Activated CD4-positive, alpha-beta memory T cell treated with anti-CD3 and anti-CD28 coated beads, Interleukin-2, amount 10 ng/mL, durations not matched to agents 7 days and 5 days (primary cell): ENCODE measurements around the gene SLCO2A1. TPM values are rescaled to one million over a fixed set of nuclear protein-coding genes. Genes with fewer than 3 reads are reported as not detected.

Source experiments
- CTCF ChIA-PET: fragments of 350-600 bp; sonication (Branson Sonifier 250); formaldehyde crosslinking; loops from one replicate; lab custom pipeline; 2021; ENCODE audit warnings: antibody characterized with exemption, inconsistent platforms; lab: Charles Lee
- POLR2A ChIA-PET: fragments of 350-600 bp; sonication (Branson Sonifier 250); formaldehyde crosslinking; loops from one replicate; lab custom pipeline; 2021; ENCODE audit warnings: antibody characterized with exemption; lab: Charles Lee
- DNase-seq: peaks from one replicate; pipeline ENCODE4 v3.0.0-alpha.2; 2020
- H3K27ac Mint-ChIP-seq: one replicate; pipeline ENCODE4 v1.8.0; 2021; ENCODE audit warnings: mild to moderate bottlenecking, mixed read lengths
- H3K27me3 Mint-ChIP-seq: one replicate; pipeline ENCODE4 v1.8.0; 2021; ENCODE audit warnings: mixed read lengths
- H3K36me3 Mint-ChIP-seq: one replicate; pipeline ENCODE4 v1.8.0; 2021; ENCODE audit warnings: low read depth, mixed read lengths
- H3K4me1 Mint-ChIP-seq: one replicate; pipeline ENCODE4 v1.8.0; 2021; ENCODE audit warnings: mixed read lengths
- H3K4me3 Mint-ChIP-seq: one replicate; pipeline ENCODE4 v1.8.0; 2021; ENCODE audit warnings: mild to moderate bottlenecking, mixed read lengths
- H3K9me3 Mint-ChIP-seq: one replicate; pipeline ENCODE4 v1.8.0; 2021; ENCODE audit warnings: mixed read lengths
- total RNA-seq, 2 experiments: library from RNA; stranded (reverse); gene quantifications; one replicate each; pipeline ENCODE4 v1.2.3, GENCODE V29; 2021

SLCO2A1 gene
- total RNA-seq, 2 experiments from 2014 or later = not detected

GRCh38 chr3:133928903-133929607 lies 100.7 kb downstream of the SLCO2A1 start:
- Mint-ChIP-seq H3K27ac (no peak overlapping the region), H3K27me3 (peaks cover 27% of the 10 kb centered on the region), H3K36me3 (no peaks in the 10 kb centered on the region), H3K9me3 (no peaks in the 10 kb centered on the region), H3K4me3 (no peak overlapping the region), H3K4me1 (peaks cover 9% of the 10 kb centered on the region)
- ChIA-PET CTCF (interaction anchor here (1.1 to 2.1 kb wide), 4 partner anchors 109 to 283 kb away, joined by 3 to 8 read pairs (median 6); no protein-coding TSS in a partner anchor), POLR2A (no interaction called here)
- DNase-seq = no peak

DNA sequence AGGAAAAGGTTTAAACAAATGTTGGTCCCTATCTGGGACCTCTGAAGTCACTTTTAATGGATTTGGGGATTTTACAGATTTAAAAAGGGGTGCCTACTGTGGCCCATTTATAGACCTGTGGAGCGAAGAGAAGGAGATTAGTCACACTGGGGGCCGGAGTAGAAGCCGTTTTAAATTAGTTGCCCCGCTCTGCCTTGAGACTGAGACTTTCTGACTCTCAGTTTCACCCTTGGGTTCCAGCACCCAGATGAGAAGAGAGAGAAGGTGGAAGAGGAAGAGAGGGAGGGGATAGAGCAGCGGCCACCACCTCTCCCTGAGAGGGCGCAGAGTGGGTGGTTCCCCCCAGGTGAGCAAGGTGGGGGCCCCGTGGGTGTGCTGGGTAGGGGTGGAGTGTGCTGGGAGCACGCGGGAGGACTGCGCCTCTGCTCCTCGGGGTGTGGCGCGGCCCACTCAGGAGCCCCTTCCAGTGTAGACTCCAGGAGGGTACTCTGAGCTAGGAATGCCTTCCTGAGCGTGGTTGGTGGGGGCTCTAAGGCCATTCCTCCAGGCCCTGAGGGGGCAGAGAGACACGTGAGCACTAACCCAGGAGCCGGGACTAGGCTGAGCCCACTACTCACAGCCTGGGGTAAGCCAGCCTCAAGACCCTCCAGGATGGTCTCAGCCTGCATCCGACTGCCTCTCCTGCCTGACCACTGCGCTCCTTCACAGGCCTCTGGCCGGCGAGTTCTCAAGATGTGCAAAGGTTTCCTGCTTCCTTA lies 101.4 kb downstream of the SLCO2A1 start:
- H3K9me3 Mint-ChIP-seq = no peaks in the 10 kb centered on the region
- H3K4me1 Mint-ChIP-seq = peaks cover 9% of the 10 kb centered on the region
- ChIA-PET CTCF (interaction anchor here (0.7 to 1.3 kb wide), 5 partner anchors 11 to 112 kb away, joined by 3 to 8 read pairs (median 4); no protein-coding TSS in a partner anchor), POLR2A (interaction anchor here (0.8 kb wide), 1 partner anchor 111 kb away, joined by 3 read pairs; no protein-coding TSS in a partner anchor)
- DNase-seq = no peak
- H3K36me3 Mint-ChIP-seq = no peaks in the 10 kb centered on the region
- no peak overlapping the region for H3K27ac Mint-ChIP-seq
- no peak overlapping the region for H3K4me3 Mint-ChIP-seq
- peaks cover 28% of the 10 kb centered on the region for H3K27me3 Mint-ChIP-seq

GRCh38 chr3:133927540-133928066 lies 102.1 kb downstream of the SLCO2A1 start:
- no peaks in the 10 kb centered on the region for H3K9me3 Mint-ChIP-seq
- POLR2A ChIA-PET = interaction anchor here (0.8 kb wide), 1 partner anchor 110 kb away, joined by 3 read pairs; no protein-coding TSS in a partner anchor
- H3K27me3 Mint-ChIP-seq = peaks cover 30% of the 10 kb centered on the region
- peaks cover 9% of the 10 kb centered on the region for H3K4me1 Mint-ChIP-seq
- no peak overlapping the region for H3K27ac Mint-ChIP-seq
- peak; percentile 66 for DNase-seq
- CTCF ChIA-PET = interaction anchor here (0.7 to 1.3 kb wide), 4 partner anchors 12 to 111 kb away, joined by 3 to 8 read pairs (median 4); no protein-coding TSS in a partner anchor
- H3K4me3 Mint-ChIP-seq = peak overlapping the region; percentile 42
- no peaks in the 10 kb centered on the region for H3K36me3 Mint-ChIP-seq

DNA sequence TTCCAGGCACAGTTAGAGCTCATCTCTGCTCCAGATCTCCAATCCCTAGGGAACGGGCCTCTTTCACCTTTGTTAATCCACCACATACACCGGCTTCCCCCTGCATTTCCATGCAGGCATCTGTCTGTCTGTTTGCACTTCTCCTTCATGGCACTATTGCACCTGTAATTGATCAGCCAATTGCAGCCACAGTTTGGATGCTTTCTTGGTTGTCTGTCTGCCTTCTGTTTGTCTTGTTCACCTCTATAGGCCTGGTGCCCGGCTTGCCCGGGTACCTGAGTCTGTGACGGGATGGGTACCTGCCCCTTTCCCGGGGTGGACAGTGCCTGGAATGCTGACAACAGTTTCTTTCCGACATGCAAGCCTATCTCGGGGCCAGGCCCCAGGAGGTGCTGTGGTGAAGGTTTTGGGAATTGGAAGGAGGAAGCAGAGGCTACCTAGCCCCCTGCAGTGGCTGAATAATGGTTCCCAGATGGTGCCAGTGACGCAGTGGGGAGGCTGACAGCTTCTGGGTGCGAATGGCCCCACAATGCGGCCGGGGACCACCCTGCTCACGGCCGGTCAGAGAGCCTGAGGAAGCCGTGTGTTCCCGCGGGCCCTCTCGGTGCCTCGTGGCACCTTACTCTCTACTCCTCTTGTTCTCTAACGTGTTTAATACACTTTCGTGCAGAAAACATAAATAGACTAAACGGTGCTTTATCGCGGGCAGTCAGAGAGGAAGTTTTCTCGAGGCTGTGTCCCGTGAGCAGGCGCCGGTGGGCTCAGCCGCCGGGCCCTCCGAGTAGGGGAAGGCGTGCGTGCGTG lies 102.8 kb downstream of the SLCO2A1 start:
- Mint-ChIP-seq H3K4me1 (peaks cover 9% of the 10 kb centered on the region), H3K4me3 (peak overlapping the region; percentile 42), H3K27ac (no peak overlapping the region), H3K9me3 (no peaks in the 10 kb centered on the region), H3K27me3 (peaks cover 33% of the 10 kb centered on the region), H3K36me3 (no peaks in the 10 kb centered on the region)
- ChIA-PET POLR2A (no interaction called here), CTCF (interaction anchor here (1.0 to 1.8 kb wide), 4 partner anchors 22 to 109 kb away, joined by 3 to 5 read pairs (median 4); no protein-coding TSS in a partner anchor)
- no peak for DNase-seq

DNA sequence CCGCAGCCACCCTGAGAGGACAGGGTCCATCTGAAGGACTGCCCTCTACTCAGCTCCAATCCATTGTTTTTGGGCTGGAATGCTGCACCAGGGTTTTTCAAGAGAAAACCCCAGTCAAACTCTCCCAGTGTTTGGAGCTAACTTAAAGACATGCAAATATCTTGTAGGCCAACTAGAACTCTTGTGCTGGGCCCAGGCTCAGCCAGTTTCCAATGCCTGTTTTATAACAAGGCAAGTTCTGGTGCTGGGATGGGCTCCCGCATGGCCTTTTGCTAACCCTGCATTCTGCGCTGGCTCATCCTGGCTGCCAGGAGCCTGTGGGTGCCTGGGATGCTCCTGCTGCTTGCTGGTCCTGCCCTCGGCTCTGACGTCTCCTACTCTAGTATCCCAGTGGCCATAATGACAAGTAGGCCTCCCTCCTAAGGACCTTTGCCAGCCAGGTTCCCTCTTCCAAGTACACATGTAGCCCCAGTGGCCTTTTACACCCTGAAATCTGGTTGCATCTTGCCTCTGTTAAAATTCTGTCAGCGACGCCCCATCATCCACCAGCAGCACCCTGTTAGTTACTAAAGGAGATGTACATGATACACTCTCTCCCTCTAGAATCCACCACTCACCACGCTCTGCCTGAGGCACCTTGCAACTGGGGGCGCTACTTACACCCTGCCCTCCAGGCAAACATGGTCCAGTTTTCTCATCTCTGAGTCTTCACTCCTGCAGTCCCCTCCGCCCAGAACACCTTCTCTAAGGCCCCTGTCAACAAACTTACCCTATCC lies 103.6 kb downstream of the SLCO2A1 start:
- H3K27ac Mint-ChIP-seq = no peak overlapping the region
- DNase-seq = no peak
- ChIA-PET POLR2A (no interaction called here), CTCF (interaction anchor here (0.7 to 1.8 kb wide), 3 partner anchors 8 to 108 kb away, joined by 3 to 5 read pairs (median 4); no protein-coding TSS in a partner anchor)
- H3K36me3 Mint-ChIP-seq = no peaks in the 10 kb centered on the region
- no peak overlapping the region for H3K4me3 Mint-ChIP-seq
- peaks cover 9% of the 10 kb centered on the region for H3K4me1 Mint-ChIP-seq
- H3K9me3 Mint-ChIP-seq = no peaks in the 10 kb centered on the region
- peaks cover 37% of the 10 kb centered on the region for H3K27me3 Mint-ChIP-seq

- Mint-ChIP-seq H3K27ac (no peak overlapping the region), H3K27me3 (peaks cover 45% of the 10 kb centered on the region), H3K36me3 (no peaks in the 10 kb centered on the region), H3K4me3 (no peak overlapping the region), H3K4me1 (peaks cover 9% of the 10 kb centered on the region), H3K9me3 (no peaks in the 10 kb centered on the region)
- no peak for DNase-seq
- ChIA-PET POLR2A (no interaction called here), CTCF (no interaction called here)
Observed at GRCh38 chr3:133924041-133924440, 105.7 kb downstream of the SLCO2A1 start.

GRCh38 chr3:133921592-133921991 lies 108.1 kb downstream of the SLCO2A1 start:
- POLR2A ChIA-PET = no interaction called here
- Mint-ChIP-seq H3K27ac (no peak overlapping the region), H3K27me3 (peaks cover 43% of the 10 kb centered on the region), H3K4me1 (no peaks in the 10 kb centered on the region), H3K9me3 (no peaks in the 10 kb centered on the region), H3K36me3 (no peaks in the 10 kb centered on the region), H3K4me3 (no peak overlapping the region)
- CTCF ChIA-PET = no interaction called here
- no peak for DNase-seq

GRCh38 chr3:133917144-133917543 lies 112.6 kb downstream of the SLCO2A1 start:
- no peak overlapping the region for H3K4me3 Mint-ChIP-seq
- CTCF ChIA-PET = no interaction called here
- H3K27ac Mint-ChIP-seq = no peak overlapping the region
- no peaks in the 10 kb centered on the region for H3K9me3 Mint-ChIP-seq
- no peak for DNase-seq
- no peaks in the 10 kb centered on the region for H3K36me3 Mint-ChIP-seq
- no peaks in the 10 kb centered on the region for H3K4me1 Mint-ChIP-seq
- POLR2A ChIA-PET = interaction anchor here (0.6 kb wide), 1 partner anchor 418 kb away, joined by 5 read pairs; no protein-coding TSS in a partner anchor
- H3K27me3 Mint-ChIP-seq = peaks cover 29% of the 10 kb centered on the region

GRCh38 chr3:133915685-133916658 lies 113.8 kb downstream of the SLCO2A1 start:
- no peak overlapping the region for H3K4me3 Mint-ChIP-seq
- ChIA-PET POLR2A (no interaction called here), CTCF (no interaction called here)
- H3K4me1 Mint-ChIP-seq = no peaks in the 10 kb centered on the region
- H3K27me3 Mint-ChIP-seq = peaks cover 24% of the 10 kb centered on the region
- H3K27ac Mint-ChIP-seq = no peak overlapping the region
- no peak for DNase-seq
- no peaks in the 10 kb centered on the region for H3K36me3 Mint-ChIP-seq
- no peaks in the 10 kb centered on the region for H3K9me3 Mint-ChIP-seq

- Mint-ChIP-seq H3K27ac (no peak overlapping the region), H3K9me3 (no peaks in the 10 kb centered on the region), H3K36me3 (no peaks in the 10 kb centered on the region), H3K4me1 (no peaks in the 10 kb centered on the region), H3K4me3 (no peak overlapping the region), H3K27me3 (peaks cover 22% of the 10 kb centered on the region)
- POLR2A ChIA-PET = no interaction called here
- CTCF ChIA-PET = no interaction called here
- no peak for DNase-seq
Observed at GRCh38 chr3:133914839-133915600, 114.7 kb downstream of the SLCO2A1 start.
